ENCODE measurements around the gene PTGDR.

- TF ChIP-seq EP300 (IDR thresholded peaks at IDR 0.05) (no peak), CTCF (IDR thresholded peaks at IDR 0.05) (no peak), POLR2A (IDR thresholded peaks at IDR 0.05) (peak in 1 of 2 donors; percentile 58)
Observed at GRCh38 chr14:52313903-52314594, 46.6 kb downstream of the PTGDR start, which contains the start of gene PTGER2.
